OCI-LY3 (cell line): ENCODE data around the gene GLIS1.

Experiments used
- EZH2phosphoT487 ChIP-seq: fragments of 200-600 bp; shearing (Covaris generic); IDR thresholded peaks from 2 replicates; pipeline ENCODE4 v1.6.1; 2018; ENCODE audit warnings: antibody characterized with exemption, mixed run types, low read depth
- TF ChIP-seq, protein P1 (sequence below): fragments of 200-600, 300-600 bp; sonication (generic); IDR thresholded peaks from 2 replicates; pipeline ENCODE4 v1.5.1; 2014; ENCODE audit warnings: antibody characterized with exemption, low read length, low read depth

GRCh38 chr1:53463961-53464899 is 274.7 kb downstream of the GLIS1 start:
- TF ChIP-seq, protein P1, sequence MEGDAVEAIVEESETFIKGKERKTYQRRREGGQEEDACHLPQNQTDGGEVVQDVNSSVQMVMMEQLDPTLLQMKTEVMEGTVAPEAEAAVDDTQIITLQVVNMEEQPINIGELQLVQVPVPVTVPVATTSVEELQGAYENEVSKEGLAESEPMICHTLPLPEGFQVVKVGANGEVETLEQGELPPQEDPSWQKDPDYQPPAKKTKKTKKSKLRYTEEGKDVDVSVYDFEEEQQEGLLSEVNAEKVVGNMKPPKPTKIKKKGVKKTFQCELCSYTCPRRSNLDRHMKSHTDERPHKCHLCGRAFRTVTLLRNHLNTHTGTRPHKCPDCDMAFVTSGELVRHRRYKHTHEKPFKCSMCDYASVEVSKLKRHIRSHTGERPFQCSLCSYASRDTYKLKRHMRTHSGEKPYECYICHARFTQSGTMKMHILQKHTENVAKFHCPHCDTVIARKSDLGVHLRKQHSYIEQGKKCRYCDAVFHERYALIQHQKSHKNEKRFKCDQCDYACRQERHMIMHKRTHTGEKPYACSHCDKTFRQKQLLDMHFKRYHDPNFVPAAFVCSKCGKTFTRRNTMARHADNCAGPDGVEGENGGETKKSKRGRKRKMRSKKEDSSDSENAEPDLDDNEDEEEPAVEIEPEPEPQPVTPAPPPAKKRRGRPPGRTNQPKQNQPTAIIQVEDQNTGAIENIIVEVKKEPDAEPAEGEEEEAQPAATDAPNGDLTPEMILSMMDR: no peak
- no peak for TF ChIP-seq EZH2phosphoT487
